Osteocyte (in vitro differentiated cells): Measurements from ENCODE around the gene IGLON5. TPM values are rescaled to one million over a fixed set of nuclear protein-coding genes. Genes with fewer than 3 reads are reported as not detected.
A peak's percentile ranks its signal among the peaks of the same experiment; 100 is the strongest.

Experiments used
- DNase-seq: peaks from one replicate; pipeline ENCODE4 v3.0.0; 2021; ENCODE audit warnings: mixed read lengths; ENCODE audit not compliant: unreplicated experiment; ENCODE audit errors: extremely low spot score
- H3K27ac Mint-ChIP-seq: one replicate; pipeline ENCODE4 v1.8.0; 2021; ENCODE audit warnings: mild to moderate bottlenecking, mixed read lengths; ENCODE audit not compliant: unreplicated experiment
- H3K27me3 Mint-ChIP-seq: one replicate; pipeline ENCODE4 v1.8.0; 2021; ENCODE audit warnings: mixed read lengths; ENCODE audit not compliant: unreplicated experiment
- H3K36me3 Mint-ChIP-seq: one replicate; pipeline ENCODE4 v1.8.0; 2021; ENCODE audit warnings: mixed read lengths; ENCODE audit not compliant: unreplicated experiment
- H3K4me1 Mint-ChIP-seq: one replicate; pipeline ENCODE4 v1.8.0; 2021; ENCODE audit warnings: mixed read lengths; ENCODE audit not compliant: unreplicated experiment
- H3K4me3 Mint-ChIP-seq: one replicate; pipeline ENCODE4 v1.8.0; 2021; ENCODE audit warnings: mild to moderate bottlenecking, moderate library complexity, mixed read lengths; ENCODE audit not compliant: unreplicated experiment
- H3K9me3 Mint-ChIP-seq: one replicate; pipeline ENCODE4 v1.8.0; 2021; ENCODE audit warnings: mixed read lengths; ENCODE audit not compliant: unreplicated experiment
- total RNA-seq: library from RNA; stranded (reverse); gene quantifications from 2 replicates; pipeline ENCODE4 v1.2.1, GENCODE V29; 2021
- TF ChIP-seq, protein P1 (sequence below): fragments of 200-600 bp; sonication (generic); IDR thresholded peaks from 2 replicates; pipeline ENCODE4 v1.5.0; 2021; ENCODE audit warnings: antibody characterized with exemption, mild to moderate bottlenecking, moderate library complexity

The IGLON5 gene
- total RNA-seq, 1 donor from 2014 or later, result not detected

DNA sequence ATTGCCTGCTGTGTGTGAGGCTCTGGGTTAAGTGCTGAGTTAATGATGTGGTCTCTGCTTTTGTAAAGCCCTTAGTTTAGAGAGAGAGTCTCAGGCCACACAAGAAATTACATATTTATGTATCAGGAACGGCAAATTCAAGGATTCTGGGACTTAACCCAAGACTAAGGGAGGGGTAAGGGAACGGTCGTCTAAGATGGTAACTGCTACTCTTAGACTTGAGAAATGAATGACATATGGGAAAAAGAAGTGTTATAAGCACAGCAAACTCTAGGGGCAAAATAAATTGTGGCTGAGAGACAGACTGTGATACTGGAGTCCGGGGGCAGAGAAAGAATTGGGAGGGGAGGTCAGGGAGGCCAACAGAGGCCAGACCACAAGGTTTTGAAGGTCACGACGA lies 20.3 kb downstream of the IGLON5 start:
- no peak overlapping the region for H3K4me3 Mint-ChIP-seq
- peaks cover 8% of the 10 kb centered on the region for H3K36me3 Mint-ChIP-seq
- DNase-seq, result no peak
- H3K27ac Mint-ChIP-seq, result no peak overlapping the region
- H3K27me3 Mint-ChIP-seq, result no peaks in the 10 kb centered on the region
- peaks cover 1% of the 10 kb centered on the region for H3K4me1 Mint-ChIP-seq
- TF ChIP-seq, protein P1, sequence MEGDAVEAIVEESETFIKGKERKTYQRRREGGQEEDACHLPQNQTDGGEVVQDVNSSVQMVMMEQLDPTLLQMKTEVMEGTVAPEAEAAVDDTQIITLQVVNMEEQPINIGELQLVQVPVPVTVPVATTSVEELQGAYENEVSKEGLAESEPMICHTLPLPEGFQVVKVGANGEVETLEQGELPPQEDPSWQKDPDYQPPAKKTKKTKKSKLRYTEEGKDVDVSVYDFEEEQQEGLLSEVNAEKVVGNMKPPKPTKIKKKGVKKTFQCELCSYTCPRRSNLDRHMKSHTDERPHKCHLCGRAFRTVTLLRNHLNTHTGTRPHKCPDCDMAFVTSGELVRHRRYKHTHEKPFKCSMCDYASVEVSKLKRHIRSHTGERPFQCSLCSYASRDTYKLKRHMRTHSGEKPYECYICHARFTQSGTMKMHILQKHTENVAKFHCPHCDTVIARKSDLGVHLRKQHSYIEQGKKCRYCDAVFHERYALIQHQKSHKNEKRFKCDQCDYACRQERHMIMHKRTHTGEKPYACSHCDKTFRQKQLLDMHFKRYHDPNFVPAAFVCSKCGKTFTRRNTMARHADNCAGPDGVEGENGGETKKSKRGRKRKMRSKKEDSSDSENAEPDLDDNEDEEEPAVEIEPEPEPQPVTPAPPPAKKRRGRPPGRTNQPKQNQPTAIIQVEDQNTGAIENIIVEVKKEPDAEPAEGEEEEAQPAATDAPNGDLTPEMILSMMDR, result no peak
- H3K9me3 Mint-ChIP-seq, result peaks cover 15% of the 10 kb centered on the region

- Mint-ChIP-seq H3K4me1 (peaks cover 4% of the 10 kb centered on the region), H3K4me3 (no peak overlapping the region), H3K27ac (no peak overlapping the region), H3K27me3 (no peaks in the 10 kb centered on the region), H3K36me3 (peaks cover 8% of the 10 kb centered on the region), H3K9me3 (peaks cover 15% of the 10 kb centered on the region)
- no peak for DNase-seq
- TF ChIP-seq, protein P1, result no peak
Observed at GRCh38 chr19:51333836-51334460, 22.5 kb downstream of the IGLON5 start.

GRCh38 chr19:51337141-51337860 lies 25.9 kb downstream of the IGLON5 start:
- no peak for DNase-seq
- Mint-ChIP-seq H3K27me3 (no peaks in the 10 kb centered on the region), H3K4me3 (no peak overlapping the region), H3K9me3 (no peaks in the 10 kb centered on the region), H3K27ac (no peak overlapping the region), H3K4me1 (peaks cover 9% of the 10 kb centered on the region), H3K36me3 (no peaks in the 10 kb centered on the region)
- TF ChIP-seq, protein P1, result no peak

DNA sequence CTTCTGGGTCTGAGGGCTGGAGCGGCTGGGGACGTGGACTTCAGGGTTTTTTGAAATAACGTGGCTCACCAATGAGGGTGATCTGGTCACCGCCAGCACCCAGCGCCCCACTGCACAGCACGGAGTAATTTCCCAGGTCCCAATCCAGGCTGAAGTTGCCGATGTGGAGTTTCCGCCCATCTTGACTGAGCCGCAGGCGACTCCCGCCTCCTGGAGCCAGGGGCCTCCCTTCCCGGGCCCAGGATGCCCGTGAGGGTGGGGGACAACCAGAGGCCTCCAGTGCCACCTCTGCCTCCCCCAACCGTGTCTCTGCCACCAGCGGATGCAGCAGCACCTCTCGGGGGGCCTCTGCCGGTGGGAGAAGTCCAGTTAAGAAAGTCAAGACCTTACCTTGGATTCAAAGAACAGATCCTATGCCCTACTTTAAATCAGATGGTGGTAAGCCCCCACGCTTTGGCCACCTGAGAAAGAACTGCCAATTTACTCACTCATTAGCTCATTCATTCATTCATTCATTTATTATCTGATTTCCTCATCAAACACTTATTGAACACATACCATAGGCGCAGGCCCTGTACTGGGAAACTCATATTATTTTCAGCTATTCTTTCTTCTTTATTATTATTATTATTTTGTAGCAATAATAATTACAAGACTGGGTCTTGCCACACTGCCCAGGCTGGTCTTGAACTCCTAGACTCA lies 26.6 kb downstream of the IGLON5 start:
- no peak overlapping the region for H3K27ac Mint-ChIP-seq
- DNase-seq, result no peak
- peak overlapping the region; percentile 87 for H3K4me3 Mint-ChIP-seq
- no peaks in the 10 kb centered on the region for H3K27me3 Mint-ChIP-seq
- TF ChIP-seq, protein P1, result no peak
- H3K4me1 Mint-ChIP-seq, result peaks cover 9% of the 10 kb centered on the region
- no peaks in the 10 kb centered on the region for H3K36me3 Mint-ChIP-seq
- H3K9me3 Mint-ChIP-seq, result no peaks in the 10 kb centered on the region
